Measurements from ENCODE around the gene ZNF771. TPM values are rescaled to one million over a fixed set of nuclear protein-coding genes. Genes with fewer than 3 reads are reported as not detected.
A peak's percentile ranks its signal among the peaks of the same experiment; 100 is the strongest.

The ZNF771 gene
- total and polyA plus RNA-seq, 9 of the 15 experiments (the other 6 are each of a cell fraction or from before 2014, with no cell fraction given) = 1.5 to 12.6 (median 4.4) TPM

- TF ChIP-seq FOXK1 (CRISPR knock-in tag; IDR thresholded peaks at IDR 0.05; ENCODE audit: borderline replicate concordance) (no peak), CC2D1A (IDR thresholded peaks at IDR 0.05) (no peak), MNT (conservative IDR thresholded peaks at IDR 0.05) (peak; percentile 61 to 90; a peak in 3 of 4 replicates), EGR1 (conservative IDR thresholded peaks at IDR 0.05) (peak; percentile 68), ZBTB7A (IDR thresholded peaks at IDR 0.05; ENCODE audit: borderline replicate concordance, control insufficient read depth, low read depth, low read length) (peak; percentile 97), SIN3B (IDR thresholded peaks at IDR 0.05; ENCODE audit: low read depth) (peak; percentile 74; the same call in 1 of the 2 replicates), JUN (IDR thresholded peaks at IDR 0.05; ENCODE audit: borderline replicate concordance, low read depth, low read length) (0 out of 2 replicates have a peak, but pooled peaks have one; percentile 15), JUN (CRISPR knock-in tag; IDR thresholded peaks at IDR 0.05; ENCODE audit: borderline replicate concordance) (no peak), CTBP1 (IDR thresholded peaks at IDR 0.05; ENCODE audit: borderline replicate concordance) (peak; percentile 77), ZNF175 (CRISPR knock-in tag; IDR thresholded peaks at IDR 0.05; ENCODE audit: low read depth) (no peak), TFAP4 (CRISPR knock-in tag; IDR thresholded peaks at IDR 0.05; ENCODE audit: borderline replicate concordance) (peak; percentile 89), ATF2 (CRISPR knock-in tag; IDR thresholded peaks at IDR 0.05) (no peak), CBFA2T2 (conservative IDR thresholded peaks at IDR 0.05) (no peak), BRCA1 (IDR thresholded peaks at IDR 0.05) (no peak), BRCA1 (CRISPR knock-in tag; IDR thresholded peaks at IDR 0.05) (no peak), ZC3H4 (CRISPR knock-in tag; IDR thresholded peaks at IDR 0.05; ENCODE audit: borderline replicate concordance) (no peak), BACH1 (tag; IDR thresholded peaks at IDR 0.05) (no peak), FOXP1 (CRISPR knock-in tag; IDR thresholded peaks at IDR 0.05) (no peak), SPI1 (IDR thresholded peaks at IDR 0.05; ENCODE audit: borderline replicate concordance, low read depth, low read length) (peak; percentile 55; the same call in 1 of the 2 replicates), ZNF592 (IDR thresholded peaks at IDR 0.05) (no peak), TRIM24 (IDR thresholded peaks at IDR 0.05) (peak in 1 of 2 experiments; percentile 22; a peak in 1 of 4 replicates)
These were observed 12.0 kb upstream of the ZNF771 start, which contains the start of gene ZNF48 (continued) for GRCh38 chr16:30395155-30395991.

Measured in K562 (cell line).